K562 (cell line): Measurements from ENCODE around the gene TM7SF2. TPM values are rescaled to one million over a fixed set of nuclear protein-coding genes. Genes with fewer than 3 reads are reported as not detected.

ENCODE experiments used
- COPS2 ChIP-seq: fragments of 450-650 bp; conservative IDR thresholded peaks from 2 replicates; pipeline ENCODE4 v1.6.1; 2016; ENCODE audit warnings: mild to moderate bottlenecking, moderate library complexity
- HMG20B ChIP-seq: fragments of 250-450 bp; sonication (Bioruptor Pico); IDR thresholded peaks from 2 replicates; pipeline ENCODE4 v1.5.0; 2021; ENCODE audit warnings: mild to moderate bottlenecking
- LARP7 ChIP-seq: fragments of 450-650 bp; IDR thresholded peaks from 2 replicates; pipeline ENCODE4 v1.6.1; 2016
- MYC ChIP-seq, 2 experiments: fragments of 250-450 bp in 1 of 2; sonication (Bioruptor Pico) in 1 of 2; IDR thresholded peaks; 2 replicates each; pipeline versions ENCODE4 v1.5.1 to v1.6.1; 2012 to 2021; ENCODE audit warnings: low read depth in 2 of 2, borderline replicate concordance in 1 of 2, improper control_type of control experiment in 1 of 2, low read length in 1 of 2, mild to moderate bottlenecking in 1 of 2, moderate library complexity in 1 of 2
- NFIX ChIP-seq: fragments of 250-450 bp; sonication (Bioruptor Pico); IDR thresholded peaks from 2 replicates; pipeline ENCODE4 v1.4.0; 2020; ENCODE audit warnings: low read depth, mild to moderate bottlenecking, moderate library complexity
- PHF8 ChIP-seq: fragments of 200-600 bp; sonication (generic); IDR thresholded peaks from 2 replicates; pipeline ENCODE4 v1.6.1; 2012; ENCODE audit warnings: mixed run types, mild to moderate bottlenecking, inconsistent platforms, low read length, moderate library complexity, borderline replicate concordance
- RBM39 ChIP-seq: fragments of 200-400 bp; formaldehyde crosslinking; optimal IDR thresholded peaks from 2 replicates; pipeline ENCODE3; 2018; ENCODE audit warnings: low read depth, low read length
- ZEB2 ChIP-seq: fragments of 450-650 bp; IDR thresholded peaks from 2 replicates; pipeline ENCODE4 v1.6.1; 2016
- ZNF445 ChIP-seq: fragments of 250-450 bp; sonication (Bioruptor Pico); IDR thresholded peaks from 2 replicates; pipeline ENCODE4 v1.4.0; 2020; ENCODE audit warnings: low read depth, mild to moderate bottlenecking, moderate library complexity
- polyA plus RNA-seq, 8 experiments: library from polyadenylated mRNA; depleted of rRNA in 4 of 8; stranded (reverse) in 5 of 8; unstranded in 3 of 8; fragments of >200 nt; fragmentation: Nextera tagmentation in 2 of 8; fragmentation: Illumina TruSeq in 1 of 8; extraction: Ambion mirVana in 2 of 8; extraction: Trizol in 1 of 8; gene quantifications; 2 replicates each; pipeline versions ENCODE4 v1.2.1 to v1.2.3, GENCODE V29; 2011 to 2014; ENCODE audit warnings: inconsistent platforms in 1 of 8, missing spikeins in 1 of 8
- total RNA-seq, 7 experiments: library from RNA; depleted of rRNA in 6 of 7; stranded (reverse); fragments of >200 nt in 6 of 7; fragmentation: Illumina TruSeq in 2 of 7; extraction: Trizol in 2 of 7; gene quantifications; 2 replicates each; pipeline versions ENCODE4 v1.2.1 to v1.2.3, GENCODE V29; 2011 to 2021; ENCODE audit warnings: low replicate concordance in 1 of 7
- TF ChIP-seq, protein P1 (sequence below): conservative IDR thresholded peaks from 2 replicates; pipeline ENCODE4 v1.6.1; 2011; ENCODE audit warnings: low read depth, mild to moderate bottlenecking, low read length; ENCODE audit not compliant: control insufficient read depth
- TF ChIP-seq, protein P2 (sequence below): fragments of 450-650 bp; IDR thresholded peaks from 2 replicates; pipeline ENCODE4 v1.6.1; 2016; ENCODE audit warnings: mild to moderate bottlenecking
- TF ChIP-seq, protein P3 (sequence below): fragments of 250-450 bp; sonication (Bioruptor Pico); IDR thresholded peaks from 2 replicates; pipeline ENCODE4 v1.8.0; 2022; ENCODE audit warnings: moderate library complexity, mild to moderate bottlenecking, inconsistent platforms
- TF ChIP-seq, protein P4 (sequence below): fragments of 450-650 bp; IDR thresholded peaks from 2 replicates; pipeline ENCODE4 v1.6.1; 2018; ENCODE audit not compliant: partially characterized antibody

TM7SF2 gene
- total and polyA plus RNA-seq, 9 of the 15 experiments (the other 6 are each of a cell fraction or from before 2014, with no cell fraction given): 1.2 to 22.0 (median 14.3) TPM

DNA sequence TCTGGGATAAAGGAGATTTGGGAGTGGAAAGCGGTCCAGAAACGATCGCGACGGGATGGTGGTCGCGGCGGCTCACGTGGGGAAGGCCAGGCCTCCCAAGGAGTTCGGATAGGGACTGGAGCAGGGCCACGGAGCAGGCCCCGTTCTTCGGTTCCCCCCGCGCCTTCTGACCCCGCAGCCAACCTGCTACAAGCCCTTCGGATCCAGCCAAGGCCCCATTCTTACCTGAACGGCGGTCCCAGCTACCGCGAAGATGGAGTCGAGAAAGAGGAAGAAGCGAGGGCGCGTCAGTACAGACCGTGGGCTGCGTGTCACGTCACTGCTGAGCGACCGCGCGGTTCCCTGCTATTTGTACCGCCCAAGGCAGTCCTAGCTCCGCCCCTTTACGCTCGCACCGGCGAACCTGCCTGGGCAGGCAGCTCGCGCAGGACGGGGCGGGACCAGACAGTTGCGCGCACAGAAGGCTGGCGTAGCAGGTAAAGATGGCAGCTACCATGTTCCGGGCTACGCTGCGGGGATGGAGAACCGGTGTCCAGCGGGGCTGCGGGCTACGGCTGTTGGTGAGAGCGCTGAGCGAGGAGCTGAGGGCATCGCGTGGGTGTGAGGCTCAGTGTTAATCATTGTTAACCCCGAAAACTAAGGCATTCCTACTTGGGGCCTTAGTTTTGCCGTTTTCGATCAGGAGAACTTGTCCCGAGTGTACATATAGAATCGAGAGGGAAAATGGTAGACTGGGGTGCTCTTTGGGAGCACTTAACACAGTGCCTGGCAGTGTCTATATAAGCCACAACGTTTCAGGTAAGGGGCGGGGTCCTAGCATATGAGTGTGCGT, 10.4 kb downstream of the TM7SF2 start, which contains the start of the genes FAU and MRPL49 (continued):
- no peak for TF ChIP-seq HMG20B
- TF ChIP-seq, protein P1, sequence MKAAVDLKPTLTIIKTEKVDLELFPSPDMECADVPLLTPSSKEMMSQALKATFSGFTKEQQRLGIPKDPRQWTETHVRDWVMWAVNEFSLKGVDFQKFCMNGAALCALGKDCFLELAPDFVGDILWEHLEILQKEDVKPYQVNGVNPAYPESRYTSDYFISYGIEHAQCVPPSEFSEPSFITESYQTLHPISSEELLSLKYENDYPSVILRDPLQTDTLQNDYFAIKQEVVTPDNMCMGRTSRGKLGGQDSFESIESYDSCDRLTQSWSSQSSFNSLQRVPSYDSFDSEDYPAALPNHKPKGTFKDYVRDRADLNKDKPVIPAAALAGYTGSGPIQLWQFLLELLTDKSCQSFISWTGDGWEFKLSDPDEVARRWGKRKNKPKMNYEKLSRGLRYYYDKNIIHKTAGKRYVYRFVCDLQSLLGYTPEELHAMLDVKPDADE: no peak
- no peak; the same call in 1 of the 2 replicates for TF ChIP-seq ZEB2
- TF ChIP-seq RBM39: no peak
- TF ChIP-seq COPS2: no peak
- TF ChIP-seq PHF8: peak; percentile 96
- TF ChIP-seq, protein P2, sequence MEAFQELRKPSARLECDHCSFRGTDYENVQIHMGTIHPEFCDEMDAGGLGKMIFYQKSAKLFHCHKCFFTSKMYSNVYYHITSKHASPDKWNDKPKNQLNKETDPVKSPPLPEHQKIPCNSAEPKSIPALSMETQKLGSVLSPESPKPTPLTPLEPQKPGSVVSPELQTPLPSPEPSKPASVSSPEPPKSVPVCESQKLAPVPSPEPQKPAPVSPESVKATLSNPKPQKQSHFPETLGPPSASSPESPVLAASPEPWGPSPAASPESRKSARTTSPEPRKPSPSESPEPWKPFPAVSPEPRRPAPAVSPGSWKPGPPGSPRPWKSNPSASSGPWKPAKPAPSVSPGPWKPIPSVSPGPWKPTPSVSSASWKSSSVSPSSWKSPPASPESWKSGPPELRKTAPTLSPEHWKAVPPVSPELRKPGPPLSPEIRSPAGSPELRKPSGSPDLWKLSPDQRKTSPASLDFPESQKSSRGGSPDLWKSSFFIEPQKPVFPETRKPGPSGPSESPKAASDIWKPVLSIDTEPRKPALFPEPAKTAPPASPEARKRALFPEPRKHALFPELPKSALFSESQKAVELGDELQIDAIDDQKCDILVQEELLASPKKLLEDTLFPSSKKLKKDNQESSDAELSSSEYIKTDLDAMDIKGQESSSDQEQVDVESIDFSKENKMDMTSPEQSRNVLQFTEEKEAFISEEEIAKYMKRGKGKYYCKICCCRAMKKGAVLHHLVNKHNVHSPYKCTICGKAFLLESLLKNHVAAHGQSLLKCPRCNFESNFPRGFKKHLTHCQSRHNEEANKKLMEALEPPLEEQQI: no peak
- TF ChIP-seq, protein P3, sequence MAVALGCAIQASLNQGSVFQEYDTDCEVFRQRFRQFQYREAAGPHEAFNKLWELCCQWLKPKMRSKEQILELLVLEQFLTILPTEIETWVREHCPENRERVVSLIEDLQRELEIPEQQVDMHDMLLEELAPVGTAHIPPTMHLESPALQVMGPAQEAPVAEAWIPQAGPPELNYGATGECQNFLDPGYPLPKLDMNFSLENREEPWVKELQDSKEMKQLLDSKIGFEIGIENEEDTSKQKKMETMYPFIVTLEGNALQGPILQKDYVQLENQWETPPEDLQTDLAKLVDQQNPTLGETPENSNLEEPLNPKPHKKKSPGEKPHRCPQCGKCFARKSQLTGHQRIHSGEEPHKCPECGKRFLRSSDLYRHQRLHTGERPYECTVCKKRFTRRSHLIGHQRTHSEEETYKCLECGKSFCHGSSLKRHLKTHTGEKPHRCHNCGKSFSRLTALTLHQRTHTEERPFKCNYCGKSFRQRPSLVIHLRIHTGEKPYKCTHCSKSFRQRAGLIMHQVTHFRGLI (CRISPR knock-in tag): no peak
- peak; percentile 91 for TF ChIP-seq MYC (IDR thresholded peaks at IDR 0.05; ENCODE audit: low read depth, low read length)
- TF ChIP-seq MYC (CRISPR knock-in tag; IDR thresholded peaks at IDR 0.05; ENCODE audit: borderline replicate concordance, low read depth): no peak; the same call in none of the 2 replicates
- TF ChIP-seq ZNF445 (CRISPR knock-in tag): no peak
- TF ChIP-seq NFIX (CRISPR knock-in tag): no peak
- peak; percentile 83 for TF ChIP-seq LARP7
- TF ChIP-seq, protein P4, sequence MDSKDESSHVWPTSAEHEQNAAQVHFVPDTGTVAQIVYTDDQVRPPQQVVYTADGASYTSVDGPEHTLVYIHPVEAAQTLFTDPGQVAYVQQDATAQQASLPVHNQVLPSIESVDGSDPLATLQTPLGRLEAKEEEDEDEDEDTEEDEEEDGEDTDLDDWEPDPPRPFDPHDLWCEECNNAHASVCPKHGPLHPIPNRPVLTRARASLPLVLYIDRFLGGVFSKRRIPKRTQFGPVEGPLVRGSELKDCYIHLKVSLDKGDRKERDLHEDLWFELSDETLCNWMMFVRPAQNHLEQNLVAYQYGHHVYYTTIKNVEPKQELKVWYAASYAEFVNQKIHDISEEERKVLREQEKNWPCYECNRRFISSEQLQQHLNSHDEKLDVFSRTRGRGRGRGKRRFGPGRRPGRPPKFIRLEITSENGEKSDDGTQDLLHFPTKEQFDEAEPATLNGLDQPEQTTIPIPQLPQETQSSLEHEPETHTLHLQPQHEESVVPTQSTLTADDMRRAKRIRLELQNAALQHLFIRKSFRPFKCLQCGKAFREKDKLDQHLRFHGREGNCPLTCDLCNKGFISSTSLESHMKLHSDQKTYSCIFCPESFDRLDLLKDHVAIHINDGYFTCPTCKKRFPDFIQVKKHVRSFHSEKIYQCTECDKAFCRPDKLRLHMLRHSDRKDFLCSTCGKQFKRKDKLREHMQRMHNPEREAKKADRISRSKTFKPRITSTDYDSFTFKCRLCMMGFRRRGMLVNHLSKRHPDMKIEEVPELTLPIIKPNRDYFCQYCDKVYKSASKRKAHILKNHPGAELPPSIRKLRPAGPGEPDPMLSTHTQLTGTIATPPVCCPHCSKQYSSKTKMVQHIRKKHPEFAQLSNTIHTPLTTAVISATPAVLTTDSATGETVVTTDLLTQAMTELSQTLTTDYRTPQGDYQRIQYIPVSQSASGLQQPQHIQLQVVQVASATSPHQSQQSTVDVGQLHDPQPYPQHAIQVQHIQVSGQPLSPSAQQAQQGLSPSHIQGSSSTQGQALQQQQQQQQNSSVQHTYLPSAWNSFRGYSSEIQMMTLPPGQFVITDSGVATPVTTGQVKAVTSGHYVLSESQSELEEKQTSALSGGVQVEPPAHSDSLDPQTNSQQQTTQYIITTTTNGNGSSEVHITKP: peak; percentile 66
